NCI-H2196 treated with DMSO at 0.1 percent for 48 hours (cell line): ENCODE results near the gene DTL.
A peak's percentile ranks its signal among the peaks of the same experiment; 100 is the strongest.
"Not testable (repeated sequence)": the region's sequence is repeated elsewhere in the genome, so short reads cannot be mapped to it uniquely, and the experiment has no call there.

Experiments
- DNase-seq: peaks from one replicate; lab custom pipeline; 2025; ENCODE audit not compliant: unreplicated experiment; lab: John Stamatoyannopoulos, UW

DTL gene, protein sequence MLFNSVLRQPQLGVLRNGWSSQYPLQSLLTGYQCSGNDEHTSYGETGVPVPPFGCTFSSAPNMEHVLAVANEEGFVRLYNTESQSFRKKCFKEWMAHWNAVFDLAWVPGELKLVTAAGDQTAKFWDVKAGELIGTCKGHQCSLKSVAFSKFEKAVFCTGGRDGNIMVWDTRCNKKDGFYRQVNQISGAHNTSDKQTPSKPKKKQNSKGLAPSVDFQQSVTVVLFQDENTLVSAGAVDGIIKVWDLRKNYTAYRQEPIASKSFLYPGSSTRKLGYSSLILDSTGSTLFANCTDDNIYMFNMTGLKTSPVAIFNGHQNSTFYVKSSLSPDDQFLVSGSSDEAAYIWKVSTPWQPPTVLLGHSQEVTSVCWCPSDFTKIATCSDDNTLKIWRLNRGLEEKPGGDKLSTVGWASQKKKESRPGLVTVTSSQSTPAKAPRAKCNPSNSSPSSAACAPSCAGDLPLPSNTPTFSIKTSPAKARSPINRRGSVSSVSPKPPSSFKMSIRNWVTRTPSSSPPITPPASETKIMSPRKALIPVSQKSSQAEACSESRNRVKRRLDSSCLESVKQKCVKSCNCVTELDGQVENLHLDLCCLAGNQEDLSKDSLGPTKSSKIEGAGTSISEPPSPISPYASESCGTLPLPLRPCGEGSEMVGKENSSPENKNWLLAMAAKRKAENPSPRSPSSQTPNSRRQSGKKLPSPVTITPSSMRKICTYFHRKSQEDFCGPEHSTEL

DNA sequence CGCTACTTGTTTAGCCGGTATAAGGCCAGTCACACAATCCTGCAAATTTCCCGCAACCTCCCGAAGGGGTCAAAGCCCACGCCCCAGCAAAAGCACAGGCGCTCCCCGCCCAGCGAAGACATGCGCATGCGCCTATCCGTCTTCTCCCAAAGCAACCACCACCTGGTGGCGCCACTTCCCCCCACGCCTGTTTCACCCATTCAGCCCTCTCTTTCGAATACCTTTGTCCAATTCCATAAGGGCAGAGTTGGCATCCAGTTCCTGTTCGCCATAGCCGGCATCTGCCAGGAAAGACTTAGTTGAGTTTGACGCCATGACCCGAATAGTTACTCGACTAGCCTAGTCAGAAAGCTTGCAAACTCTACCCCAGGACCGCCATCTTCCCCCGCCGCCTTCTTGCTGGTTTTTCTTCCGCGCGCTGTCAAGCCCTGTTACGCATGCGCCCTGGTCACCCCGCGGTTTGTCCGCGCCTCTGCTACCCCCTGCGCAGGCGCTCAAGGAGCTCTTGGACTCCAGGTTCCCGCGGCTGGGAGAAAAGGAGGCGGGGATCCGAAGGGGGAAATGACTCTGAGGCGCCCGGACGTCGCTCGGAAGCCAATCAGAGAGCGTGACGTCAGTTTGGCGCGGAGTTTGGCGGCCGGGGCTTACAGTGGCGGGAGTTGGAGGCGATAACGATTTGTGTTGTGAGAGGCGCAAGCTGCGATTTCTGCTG, at the start of gene DTL, which contains the start of gene INTS7:
DTL (plus strand) TSS at position 626 of the 712 bp plus-strand sequence. CDS start 143 bp downstream, outside the sequence.
INTS7 (minus strand) TSS at position 435 of the 712 bp plus-strand sequence; CDS start at position 315, 120 bp downstream.
- peak; percentile 99 for DNase-seq

DNA sequence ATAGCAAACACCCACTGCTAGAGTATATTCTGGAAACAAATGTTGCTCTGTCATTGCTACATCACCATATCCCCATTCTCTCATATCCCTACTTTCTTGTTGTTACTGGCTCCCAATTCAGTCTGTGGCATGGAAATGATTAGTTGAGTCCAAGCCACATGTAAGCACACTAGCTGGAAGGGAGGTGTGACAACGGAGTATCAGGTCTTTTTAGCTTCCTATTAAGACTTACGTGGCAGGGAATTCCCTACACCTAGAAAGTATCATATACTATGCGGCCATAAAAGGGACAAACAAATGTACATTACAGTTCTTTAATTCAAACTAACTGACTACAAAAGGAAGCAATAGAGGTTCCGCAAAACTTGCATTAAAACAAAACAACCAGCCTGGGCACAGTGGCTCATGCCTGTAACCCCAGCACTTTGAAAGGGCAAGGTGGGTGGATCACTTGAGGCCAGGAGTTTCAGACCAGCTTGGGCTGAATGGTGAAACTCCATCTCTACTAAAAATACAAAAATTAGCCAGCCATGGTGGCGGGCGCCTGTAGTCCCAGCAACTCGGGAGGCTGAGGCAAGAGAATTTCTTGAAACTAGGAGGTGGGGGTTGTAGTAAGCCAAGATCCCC, 48.8 kb upstream of the DTL start:
- no peak for DNase-seq

DNA sequence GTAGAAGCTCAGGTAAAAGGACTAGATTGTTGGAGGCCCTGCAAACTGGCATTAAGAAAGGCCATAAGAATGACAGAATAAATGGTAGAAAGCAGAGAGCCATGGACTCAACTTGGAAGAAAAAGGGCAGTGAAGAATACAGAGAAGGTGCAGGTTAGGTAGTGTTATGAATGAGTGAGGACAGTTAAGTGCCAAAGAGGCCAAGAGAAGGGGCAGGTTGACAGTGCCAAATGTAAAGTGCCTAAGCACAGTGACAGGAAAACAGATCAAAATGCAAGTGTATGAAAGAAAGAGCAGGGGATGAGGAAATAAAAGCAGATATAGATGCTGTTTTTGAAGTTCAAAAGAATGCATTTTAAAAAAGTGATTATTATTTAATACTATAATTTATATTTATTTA, 43.9 kb upstream of the DTL start:
- DNase-seq = no peak

DNA sequence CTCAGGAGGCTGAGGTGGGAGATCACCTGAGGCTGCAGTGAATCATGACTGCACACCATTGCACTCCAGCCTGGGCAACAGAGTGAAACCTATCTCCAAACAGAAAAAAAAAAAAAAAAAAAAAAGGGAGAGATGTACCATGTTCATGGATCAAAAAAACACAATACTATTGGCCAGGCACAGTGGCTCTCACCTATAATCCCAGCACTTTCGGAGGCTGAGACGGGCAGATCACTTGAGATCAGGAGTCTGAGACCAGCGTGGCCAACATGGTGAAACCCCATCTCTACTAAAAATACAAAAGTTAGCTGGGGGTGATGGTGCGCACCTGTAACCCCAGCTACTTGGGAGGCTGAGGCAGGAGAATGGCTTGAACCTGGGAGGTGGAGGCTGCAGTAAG, 38.1 kb upstream of the DTL start:
- DNase-seq = not testable (repeated sequence)

DNA sequence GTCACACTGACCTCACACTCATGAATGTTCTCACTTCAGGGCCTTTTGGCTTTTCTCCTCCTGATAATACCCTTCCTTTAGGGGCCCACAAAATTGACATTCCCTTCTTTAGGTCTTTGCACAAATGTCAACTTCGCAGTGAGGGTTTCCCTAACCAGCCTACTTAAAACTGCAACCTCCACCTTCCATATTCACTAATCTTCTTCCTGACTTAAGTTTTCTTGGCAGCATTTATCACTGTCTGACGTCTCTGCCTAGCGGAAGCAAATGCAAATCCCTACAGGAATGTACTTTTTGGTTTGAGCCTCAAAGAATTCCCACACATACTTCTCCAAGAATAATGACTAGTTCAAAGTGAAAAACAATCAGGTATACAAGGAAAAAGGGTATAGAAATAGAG, 33.0 kb upstream of the DTL start:
- no peak for DNase-seq

DNA sequence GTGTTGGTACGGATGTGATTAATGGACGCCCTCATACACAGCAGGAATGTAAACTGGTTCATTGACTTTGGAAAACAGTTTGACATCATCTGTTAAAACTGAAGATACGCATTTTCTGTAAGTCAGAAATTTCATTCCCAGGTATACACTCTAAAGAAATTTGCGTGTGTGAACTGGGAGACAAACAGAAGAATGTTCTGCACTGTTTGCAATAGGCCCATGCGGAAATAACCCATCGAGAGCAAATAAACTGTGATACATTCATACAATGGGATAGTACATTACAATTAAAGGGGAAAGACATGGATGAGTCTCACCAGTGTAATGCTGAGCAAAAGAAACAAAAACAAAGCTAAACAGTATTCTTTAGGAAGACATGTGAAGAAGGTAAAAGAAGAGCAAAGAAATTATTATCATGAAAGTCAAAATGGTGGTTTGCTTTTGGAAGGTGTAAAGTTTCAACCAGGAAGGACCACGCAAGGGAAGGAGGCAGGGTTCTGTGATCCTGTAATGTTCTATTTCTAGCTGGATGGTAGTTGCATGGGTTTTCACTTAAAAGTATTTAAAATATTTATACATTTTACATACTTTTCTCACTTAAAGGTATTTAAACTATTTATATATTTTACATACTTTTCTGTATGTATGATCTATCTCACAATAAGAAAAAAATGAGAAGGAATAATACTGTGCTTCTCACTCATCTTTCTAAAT, 30.5 kb upstream of the DTL start:
- no peak for DNase-seq

DNA sequence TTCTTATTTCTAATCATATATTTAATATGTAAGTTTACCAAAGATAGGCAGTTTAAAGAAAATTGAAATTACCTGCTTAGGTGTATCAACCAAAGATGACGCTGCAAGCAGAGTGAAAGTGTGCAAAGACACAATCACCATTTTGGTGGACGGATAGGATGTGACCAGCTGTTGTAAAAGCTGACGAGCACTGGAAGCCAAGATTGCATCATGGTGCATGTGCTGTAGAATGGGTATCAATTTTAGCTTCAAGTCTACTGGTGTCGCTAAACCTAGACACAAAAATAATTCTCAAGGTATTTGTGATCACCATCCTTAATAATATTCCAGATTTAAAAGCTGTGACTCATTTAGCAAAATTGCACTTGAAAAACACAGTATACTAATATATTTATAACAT, 28.4 kb upstream of the DTL start:
- no peak for DNase-seq

DNA sequence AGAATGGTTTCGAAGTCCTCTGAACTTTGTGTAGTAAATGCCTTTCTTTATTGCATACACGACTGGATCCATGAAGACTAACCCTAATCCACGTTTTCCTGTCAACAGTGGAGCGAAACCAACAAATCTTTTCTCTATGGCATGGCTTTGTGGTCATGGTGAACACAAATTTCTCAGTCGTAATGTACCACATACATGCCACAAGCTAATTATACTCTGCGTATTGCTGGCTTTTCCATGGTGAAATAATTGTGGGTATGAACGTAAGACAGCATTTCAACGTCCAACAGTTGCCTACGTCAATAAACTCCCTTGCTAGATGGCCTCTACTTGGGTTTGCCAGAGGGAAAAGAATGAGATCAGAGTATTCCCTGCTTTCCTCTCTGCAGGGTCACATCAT, 27.7 kb upstream of the DTL start:
- DNase-seq = no peak

DNA sequence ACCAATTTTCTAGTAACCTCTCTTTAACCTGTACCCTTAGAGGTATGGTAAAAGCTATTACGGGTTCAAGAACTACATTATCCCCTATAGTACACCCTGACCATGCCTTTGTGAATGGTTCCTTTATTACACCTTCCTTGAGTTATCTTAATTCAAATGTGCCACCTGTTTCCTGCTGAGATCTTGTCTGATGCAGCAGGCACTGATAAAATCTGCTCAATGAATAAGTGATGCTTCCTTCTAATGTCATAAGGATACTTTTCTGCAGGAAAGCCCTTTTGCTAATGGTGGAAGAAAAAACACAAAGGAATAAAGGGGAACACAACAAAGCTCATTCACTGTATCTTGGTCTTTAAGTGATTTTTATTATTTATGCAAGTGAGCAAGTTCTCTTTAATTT, 26.0 kb upstream of the DTL start:
- DNase-seq = no peak

DNA sequence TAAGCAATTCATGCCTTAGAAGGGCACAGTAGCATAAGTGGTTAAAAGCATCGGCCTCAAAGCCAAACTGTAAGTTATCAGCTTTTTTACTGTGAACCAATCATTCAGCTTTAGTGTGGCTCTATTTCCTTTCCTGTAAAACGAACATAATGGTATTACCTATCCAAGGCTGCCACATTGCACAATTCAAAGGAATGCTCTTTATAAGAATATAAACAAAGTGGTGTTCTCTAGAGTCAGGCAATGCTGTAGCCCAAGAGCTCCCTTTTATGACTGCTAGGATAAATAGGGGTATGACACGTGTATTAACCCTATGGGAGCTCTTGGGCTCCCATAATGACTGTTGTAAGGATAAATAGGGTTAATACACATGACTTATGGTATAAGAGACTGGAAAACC, 25.5 kb upstream of the DTL start:
- DNase-seq = no peak

DNA sequence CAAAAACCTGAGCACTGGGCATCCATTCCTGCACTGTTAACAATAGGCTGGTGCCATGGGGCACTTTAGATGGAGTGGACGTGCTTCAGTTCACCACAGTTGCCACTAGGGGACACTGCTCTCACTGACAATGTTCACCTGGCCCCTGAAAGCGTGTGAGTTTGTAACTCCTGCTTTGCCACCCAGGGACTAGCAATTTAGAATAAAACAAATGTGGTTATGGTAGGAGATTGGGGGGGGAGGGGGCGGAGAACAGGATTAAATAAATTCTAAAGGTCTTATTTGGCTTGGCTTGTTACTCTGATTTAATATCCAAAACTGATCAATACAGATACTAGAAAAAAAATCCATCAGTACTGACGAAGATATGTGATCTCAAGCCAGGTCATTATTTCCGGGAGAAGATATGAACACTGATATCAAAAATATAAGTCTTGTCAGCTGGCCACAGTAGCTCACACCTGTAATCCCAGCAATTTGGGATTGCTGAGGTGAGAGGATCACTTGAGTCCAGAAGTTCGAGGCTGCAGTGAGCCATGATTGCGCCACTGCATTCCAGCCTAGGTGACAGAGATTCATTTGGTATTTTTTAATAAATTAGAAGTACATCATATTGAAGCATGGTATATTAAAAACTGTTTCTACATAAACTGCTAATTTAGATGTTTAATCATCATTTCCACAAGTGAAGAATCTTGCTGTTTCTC, 23.4 kb upstream of the DTL start:
- peak; percentile 61 for DNase-seq

DNA sequence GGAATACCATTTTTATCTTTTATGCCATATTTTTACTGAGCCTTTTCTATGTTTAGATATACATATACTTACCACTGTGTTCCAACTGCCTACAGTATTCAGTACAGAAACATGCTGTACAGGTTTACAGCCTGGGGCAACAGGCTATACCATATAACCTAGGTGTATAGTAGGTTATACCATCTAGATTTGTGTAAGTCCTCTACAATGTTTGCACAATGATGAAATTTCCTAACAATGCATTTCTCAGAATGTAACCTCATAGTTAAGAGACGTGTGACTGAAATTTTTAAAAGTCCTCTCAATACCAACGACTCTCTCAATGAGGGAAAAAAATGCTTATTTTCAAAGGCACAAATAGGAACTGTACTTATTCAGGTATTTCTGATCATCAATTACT, 21.9 kb upstream of the DTL start:
- DNase-seq = no peak

DNA sequence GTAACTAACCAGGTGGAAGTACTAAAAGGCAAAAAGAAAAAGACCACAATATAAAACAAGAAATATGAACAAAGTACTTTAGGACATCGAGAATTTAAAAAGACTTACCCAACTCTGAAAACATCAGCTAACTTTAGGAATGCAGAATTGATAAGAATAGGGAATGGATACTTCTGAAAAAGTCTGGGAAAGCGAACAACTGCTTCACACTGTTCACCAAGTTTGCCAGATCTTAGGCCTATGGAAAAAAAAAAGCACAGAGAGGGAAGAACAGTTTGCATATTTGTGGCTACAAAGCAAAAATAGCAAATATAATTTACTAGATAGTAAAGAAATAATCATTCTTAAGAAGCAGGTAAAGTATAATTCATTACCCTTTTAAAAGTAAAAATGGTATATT, 14.6 kb upstream of the DTL start:
- DNase-seq = no peak

DNA sequence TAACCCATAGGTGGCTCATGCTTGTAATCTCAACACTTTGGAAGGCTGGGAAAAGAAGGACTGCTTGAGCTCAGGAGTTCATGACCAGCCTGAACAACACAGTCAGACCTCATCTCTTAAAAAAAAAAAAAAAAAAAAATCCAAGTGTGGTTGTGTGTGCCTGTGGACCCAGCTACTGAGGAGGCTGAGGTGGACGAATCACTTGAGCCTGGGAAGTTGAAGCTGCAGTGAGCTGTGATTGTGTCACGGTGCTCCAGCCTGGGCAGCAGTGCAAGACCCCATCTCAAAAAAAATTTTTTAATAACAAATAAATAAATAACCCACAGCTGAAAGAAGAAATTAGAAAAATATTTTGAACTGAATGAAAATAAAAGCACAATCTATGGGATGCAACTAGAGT, 14.0 kb upstream of the DTL start:
- DNase-seq = no peak

DNA sequence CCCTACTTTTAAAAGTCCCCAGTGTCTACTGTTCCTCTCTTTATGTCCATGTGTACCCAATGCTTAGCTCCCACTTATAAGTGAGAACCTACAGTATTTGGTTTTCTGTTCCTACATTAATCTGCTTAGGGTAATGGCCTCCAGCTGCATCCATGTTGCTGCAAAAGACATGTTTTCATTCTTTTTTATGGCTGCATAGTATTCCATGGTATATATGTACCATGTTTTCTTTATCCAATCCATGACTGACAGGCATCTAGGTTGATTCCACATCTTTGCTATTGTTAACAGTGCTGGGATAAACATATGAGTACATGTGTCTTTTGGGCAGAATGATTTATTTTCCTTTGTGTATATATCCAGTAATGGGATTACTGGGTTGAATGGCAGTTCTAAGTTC, 12.6 kb upstream of the DTL start:
- DNase-seq = not testable (repeated sequence)

DNA sequence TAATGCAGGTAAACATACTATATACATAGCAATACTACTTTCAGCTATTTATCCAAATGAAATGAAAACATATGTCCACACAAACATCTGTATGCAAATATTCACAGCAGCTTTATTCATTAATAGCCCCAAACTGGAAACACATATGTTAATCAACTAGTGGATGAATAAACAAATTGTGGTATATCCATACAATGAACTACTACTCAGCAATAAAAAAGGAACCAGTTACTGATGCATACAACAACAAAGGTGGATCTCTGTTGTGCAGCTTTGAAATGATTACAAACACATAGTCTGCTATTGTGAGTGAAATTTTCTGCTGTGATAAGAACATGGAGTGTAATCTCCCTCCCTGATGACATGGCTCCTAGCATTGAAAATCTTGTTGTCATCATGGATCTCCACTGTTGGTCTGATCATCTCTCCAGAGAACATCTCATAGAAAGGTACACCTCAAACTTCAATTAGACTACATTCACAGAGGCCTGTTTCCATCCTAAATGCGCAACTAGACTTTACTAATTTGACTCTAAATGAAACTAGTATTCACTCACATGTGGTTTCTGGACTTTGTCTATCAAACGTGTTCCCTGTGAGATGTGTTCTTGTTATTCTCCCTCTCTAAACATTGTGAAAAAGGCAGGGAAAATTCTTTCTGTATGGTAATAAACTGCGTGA, 10.9 kb upstream of the DTL start:
- DNase-seq = no peak

DNA sequence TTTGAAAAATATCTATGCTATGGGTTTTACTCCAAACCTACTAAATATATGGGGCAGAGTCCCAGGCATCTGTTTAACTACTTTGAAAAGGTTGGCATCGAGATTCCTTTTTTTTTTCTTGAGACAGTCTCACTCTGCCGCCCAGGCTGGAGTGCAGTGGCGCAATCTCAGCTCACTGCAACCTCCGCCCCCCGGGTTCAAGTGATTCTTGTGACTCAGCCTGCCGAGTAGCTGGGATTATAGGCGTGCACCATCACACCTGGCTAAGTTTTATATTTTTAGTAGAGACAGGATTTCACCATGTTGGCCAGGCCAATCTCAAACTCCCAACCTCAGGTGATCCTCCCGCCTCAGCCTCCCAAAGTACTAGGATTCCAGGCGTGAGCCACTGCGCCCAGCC, 7.8 kb upstream of the DTL start:
- not testable (repeated sequence) for DNase-seq

DNA sequence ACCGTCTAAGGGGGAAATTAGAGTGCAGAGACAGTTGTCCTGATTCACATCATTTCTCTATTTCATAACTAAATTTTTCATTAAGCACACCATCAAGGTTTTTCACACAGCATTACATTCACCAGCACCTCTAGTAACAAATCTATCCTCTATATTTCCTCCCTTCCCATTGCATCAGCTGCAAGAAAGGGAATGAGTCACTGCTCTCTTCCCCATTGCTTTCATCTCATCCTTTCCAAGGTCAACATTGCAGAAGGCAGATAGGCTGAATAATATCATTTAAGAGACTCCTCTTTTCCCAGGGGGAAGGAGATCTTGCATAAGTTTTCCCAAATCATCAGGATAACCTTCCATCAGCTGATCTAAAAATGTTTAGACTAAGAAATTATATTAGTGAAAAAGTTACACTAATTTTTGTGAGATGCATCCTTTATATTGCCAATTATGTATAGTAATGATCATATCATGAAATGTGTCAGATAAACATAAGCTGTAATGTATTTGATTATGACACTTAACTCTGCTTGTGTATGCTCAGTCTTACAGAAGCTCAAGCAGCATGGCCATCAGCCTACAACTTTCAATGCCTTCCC, 4.5 kb upstream of the DTL start:
- no peak for DNase-seq

DNA sequence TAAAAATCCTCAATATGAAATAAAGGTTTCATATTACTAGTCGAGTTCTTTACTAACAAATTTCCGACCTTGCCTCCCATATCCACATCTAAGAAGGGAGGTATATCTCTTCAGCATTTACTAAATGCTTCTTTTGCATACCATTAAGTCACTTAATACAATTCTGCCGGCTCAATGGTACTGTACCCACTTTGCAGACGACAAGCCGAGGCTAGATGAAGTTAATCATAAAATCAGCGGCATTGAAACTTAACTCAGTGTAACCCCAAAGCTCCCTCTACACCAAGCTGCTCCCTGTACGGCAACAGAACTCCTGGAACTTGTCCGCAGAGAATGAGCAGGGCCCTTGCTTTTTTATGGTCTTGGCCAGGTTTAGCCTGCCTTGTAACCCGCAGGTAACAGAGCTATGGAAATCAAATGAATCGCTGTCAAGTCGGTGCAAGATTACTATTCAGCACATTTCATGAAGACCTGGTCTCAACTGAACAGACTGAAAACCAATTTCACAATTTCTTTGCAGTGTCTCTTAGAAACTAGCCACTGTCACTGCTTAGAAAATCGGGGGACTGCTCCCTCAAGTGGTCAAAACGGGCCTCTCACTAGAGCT, 929 bp upstream of the DTL start:
- DNase-seq = no peak
